HPDE6-E6E7 (cell line): ENCODE measurements around the gene FZR1.
A peak's percentile ranks its signal among the peaks of the same experiment; 100 is the strongest.

Source experiments
- DNase-seq: peaks from one replicate; pipeline ENCODE4 v3.0.0; 2011; ENCODE audit warnings: missing footprints; ENCODE audit errors: extremely low spot score

The FZR1 gene

GRCh38 chr19:3505598-3506383 is at the start of gene FZR1:
Gene FZR1 (plus strand): TSS chr19:3506311. CDS start chr19:3522990, 16,679 bp downstream.
- DNase-seq, result peak; percentile 92

- no peak for DNase-seq
Measured at GRCh38 chr19:3456925-3457527, 49.1 kb upstream of the FZR1 start.

- no peak for DNase-seq
Measured at GRCh38 chr19:3457528-3458228, 48.4 kb upstream of the FZR1 start.

- no peak for DNase-seq
Measured at GRCh38 chr19:3458229-3459088, 47.7 kb upstream of the FZR1 start.

- DNase-seq, result no peak
Measured at GRCh38 chr19:3459089-3459881, 46.8 kb upstream of the FZR1 start.

- DNase-seq, result no peak
Measured at GRCh38 chr19:3459965-3460582, 46.0 kb upstream of the FZR1 start.

- no peak for DNase-seq
Measured at GRCh38 chr19:3462991-3463713, 43.0 kb upstream of the FZR1 start.

- no peak for DNase-seq
Measured at GRCh38 chr19:3463714-3464586, 42.2 kb upstream of the FZR1 start.

- no peak for DNase-seq
Measured at GRCh38 chr19:3464587-3465235, 41.4 kb upstream of the FZR1 start.

- DNase-seq, result no peak
Measured at GRCh38 chr19:3465552-3465951, 40.6 kb upstream of the FZR1 start.

- DNase-seq, result no peak
Measured at GRCh38 chr19:3466635-3467034, 39.5 kb upstream of the FZR1 start.

GRCh38 chr19:3467437-3468198 is 38.5 kb upstream of the FZR1 start:
- DNase-seq, result no peak

- no peak for DNase-seq
Measured at GRCh38 chr19:3468211-3468610, 37.9 kb upstream of the FZR1 start.

GRCh38 chr19:3469638-3470499 is 36.2 kb upstream of the FZR1 start:
- DNase-seq, result no peak

GRCh38 chr19:3470500-3471128 is 35.5 kb upstream of the FZR1 start:
- no peak for DNase-seq
